GM12865 (cell line): ENCODE results near the gene MCUR1.
A peak's percentile ranks its signal among the peaks of the same experiment; 100 is the strongest.

Source experiments
- DNase-seq: peaks from one replicate; pipeline ENCODE4 v3.0.0; 2010; ENCODE audit warnings: low read depth
- H3K4me3 ChIP-seq: 2 replicates; pipeline ENCODE4 v1.5.1; 2011; ENCODE audit warnings: mild to moderate bottlenecking, low read depth, low read length, control low read depth
- TF ChIP-seq, protein P1 (sequence below): IDR thresholded peaks from 2 replicates; pipeline ENCODE4 v1.5.1; 2011; ENCODE audit warnings: low read length, control low read depth, low read depth, inconsistent platforms; ENCODE audit not compliant: insufficient read depth; ENCODE audit errors: missing control alignments

MCUR1 gene

DNA sequence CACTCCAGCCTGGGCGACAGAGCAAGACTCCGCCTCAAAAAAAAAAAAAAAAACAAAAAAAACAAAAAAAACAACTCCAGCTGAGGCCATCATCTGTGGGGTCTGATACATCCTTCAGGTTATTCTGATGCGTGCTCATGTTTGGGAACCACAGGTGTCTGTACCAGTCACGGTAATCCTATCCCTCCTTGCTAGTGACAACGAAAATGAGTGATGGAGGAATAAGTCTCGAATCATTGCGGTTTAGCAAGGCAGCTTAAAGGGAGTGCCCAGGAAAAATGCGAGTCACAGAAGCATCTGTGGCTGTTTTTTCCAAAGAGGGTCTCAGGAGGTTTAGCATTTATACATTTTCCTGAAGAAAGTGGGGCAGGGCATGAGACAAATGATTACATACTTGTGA, 48.8 kb downstream of the MCUR1 start:
- no peak overlapping the region for H3K4me3 ChIP-seq
- DNase-seq: no peak
- TF ChIP-seq, protein P1, sequence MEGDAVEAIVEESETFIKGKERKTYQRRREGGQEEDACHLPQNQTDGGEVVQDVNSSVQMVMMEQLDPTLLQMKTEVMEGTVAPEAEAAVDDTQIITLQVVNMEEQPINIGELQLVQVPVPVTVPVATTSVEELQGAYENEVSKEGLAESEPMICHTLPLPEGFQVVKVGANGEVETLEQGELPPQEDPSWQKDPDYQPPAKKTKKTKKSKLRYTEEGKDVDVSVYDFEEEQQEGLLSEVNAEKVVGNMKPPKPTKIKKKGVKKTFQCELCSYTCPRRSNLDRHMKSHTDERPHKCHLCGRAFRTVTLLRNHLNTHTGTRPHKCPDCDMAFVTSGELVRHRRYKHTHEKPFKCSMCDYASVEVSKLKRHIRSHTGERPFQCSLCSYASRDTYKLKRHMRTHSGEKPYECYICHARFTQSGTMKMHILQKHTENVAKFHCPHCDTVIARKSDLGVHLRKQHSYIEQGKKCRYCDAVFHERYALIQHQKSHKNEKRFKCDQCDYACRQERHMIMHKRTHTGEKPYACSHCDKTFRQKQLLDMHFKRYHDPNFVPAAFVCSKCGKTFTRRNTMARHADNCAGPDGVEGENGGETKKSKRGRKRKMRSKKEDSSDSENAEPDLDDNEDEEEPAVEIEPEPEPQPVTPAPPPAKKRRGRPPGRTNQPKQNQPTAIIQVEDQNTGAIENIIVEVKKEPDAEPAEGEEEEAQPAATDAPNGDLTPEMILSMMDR: no peak

- TF ChIP-seq, protein P1: no peak
- no peak overlapping the region for H3K4me3 ChIP-seq
- peak; percentile 60 for DNase-seq
These were observed 49.4 kb downstream of the MCUR1 start for GRCh38 chr6:13764996-13765395.

DNA sequence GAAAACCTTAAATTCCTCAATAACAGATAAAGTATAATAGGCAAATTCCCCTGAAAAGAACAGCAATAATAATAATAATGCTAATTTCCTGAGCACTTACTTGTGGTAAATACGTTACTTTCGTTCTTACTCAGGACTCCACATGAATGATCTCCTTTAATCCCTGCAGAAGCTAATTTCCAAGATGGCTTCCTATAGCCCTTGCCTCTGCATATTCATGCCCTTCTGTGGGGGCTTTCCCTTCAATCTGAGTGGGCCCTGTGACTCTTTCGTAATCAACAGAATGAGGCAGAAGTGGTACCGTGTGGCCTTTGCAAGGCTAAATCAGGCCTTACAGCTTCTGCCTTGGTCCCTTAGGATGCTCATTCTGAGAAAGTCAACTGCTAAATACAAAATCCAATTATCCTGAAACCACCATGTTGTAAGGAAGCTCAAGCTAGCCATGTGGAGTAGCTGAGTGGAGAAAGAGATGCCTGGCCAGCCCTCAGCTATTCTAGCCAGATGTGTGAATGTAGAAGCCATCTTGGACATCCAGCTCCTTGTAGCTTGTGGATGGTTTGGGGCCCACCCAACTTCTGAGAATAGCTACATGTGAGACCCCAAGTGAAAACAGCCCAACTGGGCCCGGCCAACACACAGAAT, 50.5 kb downstream of the MCUR1 start:
- no peak overlapping the region for H3K4me3 ChIP-seq
- TF ChIP-seq, protein P1: no peak
- peak; percentile 77 for DNase-seq

DNA sequence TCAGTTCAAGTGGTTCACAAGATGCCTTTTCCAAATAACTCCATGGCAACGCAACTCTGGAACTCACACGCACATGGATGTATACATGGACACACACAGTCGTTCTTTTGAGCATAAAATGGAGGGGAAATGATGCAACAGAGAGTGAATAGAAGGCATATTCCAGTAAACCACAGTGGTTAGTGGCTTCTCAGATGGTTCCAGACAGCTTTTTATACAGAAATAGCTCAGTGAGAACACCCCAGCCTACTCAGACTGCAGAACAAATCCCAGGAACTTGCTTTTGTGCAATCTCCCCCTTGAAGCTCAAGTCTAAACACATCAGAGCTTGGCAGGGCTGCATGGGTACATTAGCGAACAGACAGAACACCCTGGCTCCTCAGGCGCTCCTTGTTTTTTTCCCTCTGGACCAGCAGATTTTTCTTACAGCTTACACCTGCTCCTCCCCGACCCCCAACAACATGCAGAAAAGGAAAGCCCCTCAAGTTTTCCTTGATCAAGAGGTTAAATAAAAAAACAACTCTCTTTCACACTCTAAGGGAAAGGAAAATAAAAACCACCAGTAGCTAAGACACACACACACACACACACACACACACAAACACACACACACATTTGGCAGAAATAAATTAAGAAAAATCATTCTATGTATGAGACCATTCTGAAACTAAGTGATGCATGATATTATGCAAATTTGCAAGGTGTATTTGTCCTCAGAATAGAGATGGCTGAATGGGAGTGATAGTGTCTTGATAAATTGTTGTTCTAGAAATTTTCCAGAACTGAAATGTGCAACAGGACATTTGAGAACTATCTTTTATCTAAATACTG, 51.5 kb downstream of the MCUR1 start:
- DNase-seq: peak; percentile 41
- no peak overlapping the region for H3K4me3 ChIP-seq
- TF ChIP-seq, protein P1: no peak

DNA sequence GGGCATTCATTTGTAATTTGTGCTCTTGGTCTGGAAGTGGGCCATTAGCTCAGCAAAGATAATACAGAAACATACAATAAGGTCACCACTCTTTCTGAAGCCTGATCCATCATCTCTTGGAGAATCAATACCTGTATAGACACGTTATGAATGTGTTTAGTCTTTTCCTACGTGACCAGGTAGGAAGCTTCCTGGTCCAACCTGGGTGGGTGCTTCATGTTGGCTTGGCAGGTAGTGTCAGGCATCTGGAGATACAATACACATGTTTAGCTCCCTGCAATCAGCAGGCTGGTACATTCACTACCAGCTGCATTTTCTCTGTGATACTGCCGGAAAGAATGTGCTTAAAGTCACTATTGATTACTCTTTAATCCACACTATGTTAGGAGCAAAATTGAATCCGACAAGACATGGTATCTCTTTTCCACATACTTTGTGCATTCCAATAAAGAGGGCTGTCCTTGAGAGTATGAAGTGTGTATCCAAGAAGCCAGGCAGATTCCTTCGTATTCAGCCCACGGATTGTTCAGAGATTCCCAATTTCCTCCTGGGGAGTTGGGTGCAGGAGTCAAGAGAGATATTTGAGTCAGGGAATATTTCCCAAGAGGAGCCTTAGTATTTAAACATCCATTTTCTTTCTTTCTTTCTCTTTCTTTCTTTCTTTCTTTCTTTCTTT, 52.9 kb downstream of the MCUR1 start:
- TF ChIP-seq, protein P1: no peak
- no peak overlapping the region for H3K4me3 ChIP-seq
- no peak for DNase-seq

DNA sequence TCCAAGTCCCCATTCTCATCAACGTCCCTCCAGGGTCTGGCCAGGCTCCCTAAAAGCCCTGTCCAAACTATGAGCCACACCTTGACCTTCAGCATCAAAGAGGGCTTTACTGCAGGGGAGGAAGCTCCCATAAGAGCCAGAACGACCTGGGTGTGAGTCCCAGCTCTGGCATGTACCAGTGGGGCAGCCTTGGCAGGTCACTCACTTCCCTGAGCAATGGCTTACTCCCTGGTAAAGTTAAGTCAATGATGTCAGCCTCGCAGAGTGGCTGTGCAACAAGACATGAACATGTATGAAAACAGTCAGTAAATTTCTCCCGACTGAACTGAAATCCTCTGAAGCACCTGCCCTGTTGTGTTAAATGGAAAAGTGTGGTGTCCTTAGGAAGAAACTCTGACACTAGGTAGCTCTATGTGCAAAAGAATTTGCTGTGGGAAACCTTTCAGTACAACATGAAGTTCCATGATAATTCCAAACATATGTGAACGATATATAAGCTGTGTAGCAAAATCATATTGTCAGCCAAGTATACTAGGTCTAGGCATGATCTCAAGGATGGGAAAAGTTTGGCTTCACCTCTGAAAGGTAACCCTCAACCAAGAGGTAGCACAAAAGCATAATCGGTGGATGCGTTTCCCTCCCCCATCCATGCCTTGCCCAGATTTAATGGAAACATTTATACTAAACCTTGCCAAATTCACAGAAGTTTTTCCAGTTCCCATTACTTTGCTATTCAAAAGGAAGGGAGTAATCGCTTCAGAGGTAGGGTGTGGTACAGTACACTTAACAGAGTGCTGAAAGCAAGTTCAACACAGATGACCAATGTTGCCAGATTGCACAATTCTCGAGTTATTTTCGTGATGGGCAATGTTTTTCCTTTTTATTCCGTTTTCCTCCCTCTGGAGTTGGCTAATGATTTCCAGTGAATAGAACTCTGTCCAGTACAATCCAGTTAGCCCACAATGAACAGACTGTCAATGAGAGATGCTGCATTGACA, 53.8 kb downstream of the MCUR1 start:
- DNase-seq: no peak
- H3K4me3 ChIP-seq: no peak overlapping the region
- TF ChIP-seq, protein P1: no peak
